Activated CD8-positive, alpha-beta T cell treated with anti-CD3 and anti-CD28 coated beads, Interleukin-2, amount 10 ng/mL, durations not matched to agents 7 days and 5 days (primary cell): ENCODE measurements around the gene MND1. TPM values are rescaled to one million over a fixed set of nuclear protein-coding genes. Genes with fewer than 3 reads are reported as not detected.
"Not testable (repeated sequence)": the region's sequence is repeated elsewhere in the genome, so short reads cannot be mapped to it uniquely, and the experiment has no call there.

Experiments
- ATAC-seq: fragments of 150-1000 bp; cut with Tn5 transposase; one replicate; pipeline ENCODE4 v1.10.0; 2021; ENCODE audit warnings: moderate library complexity
- CTCF ChIA-PET: fragments of 350-600 bp; sonication (Branson Sonifier 250); formaldehyde crosslinking; loops from one replicate; lab custom pipeline; 2021; ENCODE audit warnings: antibody characterized with exemption; lab: Charles Lee
- POLR2A ChIA-PET: fragments of 350-600 bp; sonication (Branson Sonifier 250); formaldehyde crosslinking; loops from one replicate; lab custom pipeline; 2021; ENCODE audit warnings: antibody characterized with exemption; lab: Charles Lee
- DNase-seq: peaks from one replicate; pipeline ENCODE4 v3.0.0-alpha.2; 2020
- H3K27ac Mint-ChIP-seq: one replicate; pipeline ENCODE4 v1.8.0; 2021; ENCODE audit warnings: mild to moderate bottlenecking, mixed read lengths
- H3K27me3 Mint-ChIP-seq: one replicate; pipeline ENCODE4 v1.8.0; 2021; ENCODE audit warnings: low read depth, mixed read lengths
- H3K36me3 Mint-ChIP-seq: one replicate; pipeline ENCODE4 v1.8.0; 2021; ENCODE audit warnings: low read depth, mixed read lengths
- H3K4me1 Mint-ChIP-seq: one replicate; pipeline ENCODE4 v1.8.0; 2021; ENCODE audit warnings: low read depth, mixed read lengths
- H3K4me3 Mint-ChIP-seq: one replicate; pipeline ENCODE4 v1.8.0; 2021; ENCODE audit warnings: mild to moderate bottlenecking, mixed read lengths
- H3K9me3 Mint-ChIP-seq: one replicate; pipeline ENCODE4 v1.8.0; 2022; ENCODE audit warnings: mixed read lengths; ENCODE audit not compliant: insufficient read depth
- total RNA-seq, 2 experiments: library from RNA; stranded (reverse); gene quantifications; one replicate each; pipeline ENCODE4 v1.2.3, GENCODE V29; 2021

Gene MND1
- total RNA-seq, 2 experiments from 2014 or later = 37.4 to 38.3 TPM

- H3K27ac Mint-ChIP-seq = peak overlapping the region; percentile 13
Measured at GRCh38 chr4:153440475-153440874, 96.0 kb downstream of the MND1 start.

DNA sequence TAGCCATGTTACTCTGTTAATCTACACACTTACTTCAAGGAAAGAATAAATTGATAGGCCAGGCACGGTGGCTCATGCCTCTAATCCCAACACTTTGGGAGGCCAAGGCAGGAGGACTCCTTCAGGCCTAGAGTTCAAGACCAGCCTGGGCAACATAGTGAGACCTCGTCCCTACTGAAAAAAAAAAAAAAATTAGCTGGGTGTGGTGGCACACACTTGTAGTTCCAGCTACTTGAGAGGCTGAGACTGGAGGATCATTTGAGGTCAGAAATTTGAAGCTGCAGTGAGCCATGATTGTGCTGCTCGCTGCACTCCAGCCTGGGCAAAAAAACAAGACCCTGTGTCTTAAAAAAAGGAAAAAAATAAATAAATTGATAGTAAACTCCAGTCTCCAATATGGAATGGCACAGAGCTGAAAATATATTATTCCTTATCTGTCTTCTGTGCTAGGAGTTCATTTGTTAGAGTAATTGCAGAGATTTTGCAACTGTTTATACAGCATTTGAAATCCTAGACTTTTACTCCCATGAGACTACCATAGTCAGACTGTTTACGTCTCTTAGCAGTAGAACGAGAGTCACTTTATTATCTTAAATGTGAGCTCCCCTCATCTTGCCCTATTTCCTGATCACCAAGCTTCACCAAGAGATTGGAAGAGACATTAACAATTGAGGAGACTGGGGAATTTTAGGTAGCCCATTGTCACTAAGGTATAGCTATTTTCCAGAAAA is 102.9 kb downstream of the MND1 start:
- ATAC-seq = no peak
- Mint-ChIP-seq H3K4me3 (no peak overlapping the region), H3K36me3 (no peaks in the 10 kb centered on the region), H3K27me3 (no peaks in the 10 kb centered on the region), H3K27ac (no peak overlapping the region), H3K4me1 (peaks cover 36% of the 10 kb centered on the region), H3K9me3 (no peaks in the 10 kb centered on the region)
- POLR2A ChIA-PET = interaction anchor here (0.6 to 1.3 kb wide), 2 partner anchors 18 to 78 kb away, joined by 3 read pairs; no protein-coding TSS in a partner anchor
- DNase-seq = no peak
- CTCF ChIA-PET = interaction anchor here (0.6 to 5.4 kb wide), 7 partner anchors 8 to 127 kb away, joined by 3 to 41 read pairs (median 3); partner anchors contain the start of gene TMEM131L

More at GRCh38 chr4:153440475-153440874, 96.0 kb downstream of the MND1 start:
- no peak for DNase-seq
- POLR2A ChIA-PET = no interaction called here
- Mint-ChIP-seq H3K27me3 (no peaks in the 10 kb centered on the region), H3K4me1 (peaks cover 53% of the 10 kb centered on the region), H3K36me3 (peaks cover 7% of the 10 kb centered on the region), H3K4me3 (no peak overlapping the region), H3K9me3 (no peaks in the 10 kb centered on the region)
- CTCF ChIA-PET = no interaction called here
- no peak for ATAC-seq

DNA sequence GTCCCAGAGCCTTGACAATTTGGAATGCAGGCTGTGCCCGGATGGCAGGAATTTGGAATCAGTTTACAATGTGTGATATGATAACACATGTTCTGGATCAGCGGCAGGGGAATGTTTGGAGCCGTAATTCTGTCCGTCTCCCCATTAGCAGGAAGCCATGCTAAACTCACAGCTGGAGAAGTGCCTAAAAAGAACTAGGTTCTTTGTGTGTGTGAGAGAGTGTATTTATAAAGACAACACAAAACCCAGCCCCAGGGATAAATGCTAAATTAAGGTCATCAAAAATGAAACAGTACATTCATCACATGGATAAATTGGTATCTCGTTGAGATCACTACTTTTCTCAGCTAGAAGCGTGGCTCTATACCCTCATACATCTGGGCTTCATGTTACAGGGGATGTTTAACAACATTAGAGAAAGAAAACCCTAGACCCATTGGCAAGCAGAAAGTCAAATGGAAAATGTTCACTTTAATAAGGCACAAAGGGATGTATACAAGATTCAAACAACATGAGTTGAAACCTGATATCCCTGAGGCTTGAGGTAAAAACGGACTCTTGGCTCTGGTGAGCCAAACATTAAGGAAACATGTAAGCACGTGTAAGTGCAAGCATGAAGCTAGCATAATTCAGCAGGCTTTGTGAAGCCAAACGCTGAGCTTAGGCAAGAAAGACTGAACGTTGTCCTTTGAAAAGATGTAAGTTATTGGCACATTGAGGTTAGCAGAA is 103.7 kb downstream of the MND1 start:
- ChIA-PET POLR2A (interaction anchor here (1.3 kb wide), 1 partner anchor 17 kb away, joined by 3 read pairs; no protein-coding TSS in a partner anchor), CTCF (interaction anchor here (0.6 to 5.4 kb wide), 4 partner anchors 14 to 126 kb away, joined by 3 to 41 read pairs (median 3); partner anchors contain the start of gene TMEM131L)
- no peak overlapping the region for H3K27ac Mint-ChIP-seq
- H3K27me3 Mint-ChIP-seq = no peaks in the 10 kb centered on the region
- ATAC-seq (no peak), DNase-seq (no peak)
- H3K4me3 Mint-ChIP-seq = no peak overlapping the region
- H3K36me3 Mint-ChIP-seq = no peaks in the 10 kb centered on the region
- H3K4me1 Mint-ChIP-seq = peaks cover 38% of the 10 kb centered on the region
- no peaks in the 10 kb centered on the region for H3K9me3 Mint-ChIP-seq

GRCh38 chr4:153449338-153449737 is 104.8 kb downstream of the MND1 start:
- no peaks in the 10 kb centered on the region for H3K36me3 Mint-ChIP-seq
- POLR2A ChIA-PET = interaction anchor here (1.7 kb wide), 1 partner anchor 16 kb away, joined by 8 read pairs; the partner anchor contains the start of gene TMEM131L
- H3K27me3 Mint-ChIP-seq = no peaks in the 10 kb centered on the region

GRCh38 chr4:153450544-153450917 is 106.0 kb downstream of the MND1 start:
- peaks cover 45% of the 10 kb centered on the region for H3K4me1 Mint-ChIP-seq
- peak overlapping the region; percentile 87 for H3K27ac Mint-ChIP-seq
- no peaks in the 10 kb centered on the region for H3K9me3 Mint-ChIP-seq
- H3K27me3 Mint-ChIP-seq = no peaks in the 10 kb centered on the region
- H3K36me3 Mint-ChIP-seq = no peaks in the 10 kb centered on the region
- peak overlapping the region; percentile 69 for H3K4me3 Mint-ChIP-seq
- DNase-seq (peak; percentile 59), ATAC-seq (peak; percentile 86)
- CTCF ChIA-PET = interaction anchor here (1.3 to 5.4 kb wide), 2 partner anchors 16 to 18 kb away, joined by 3 to 41 read pairs; partner anchors contain the start of gene TMEM131L
- POLR2A ChIA-PET = interaction anchor here (1.7 kb wide), 1 partner anchor 15 kb away, joined by 8 read pairs; the partner anchor contains the start of gene TMEM131L

More at GRCh38 chr4:153449338-153449737, 104.8 kb downstream of the MND1 start:
- Mint-ChIP-seq H3K9me3 (no peaks in the 10 kb centered on the region), H3K4me3 (no peak overlapping the region), H3K27ac (peak overlapping the region; percentile 87), H3K4me1 (peaks cover 45% of the 10 kb centered on the region)
- ATAC-seq = no peak
- CTCF ChIA-PET = interaction anchor here (1.3 to 5.4 kb wide), 3 partner anchors 15 to 17 kb away, joined by 3 to 41 read pairs (median 3); partner anchors contain the start of gene TMEM131L
- DNase-seq = no peak

DNA sequence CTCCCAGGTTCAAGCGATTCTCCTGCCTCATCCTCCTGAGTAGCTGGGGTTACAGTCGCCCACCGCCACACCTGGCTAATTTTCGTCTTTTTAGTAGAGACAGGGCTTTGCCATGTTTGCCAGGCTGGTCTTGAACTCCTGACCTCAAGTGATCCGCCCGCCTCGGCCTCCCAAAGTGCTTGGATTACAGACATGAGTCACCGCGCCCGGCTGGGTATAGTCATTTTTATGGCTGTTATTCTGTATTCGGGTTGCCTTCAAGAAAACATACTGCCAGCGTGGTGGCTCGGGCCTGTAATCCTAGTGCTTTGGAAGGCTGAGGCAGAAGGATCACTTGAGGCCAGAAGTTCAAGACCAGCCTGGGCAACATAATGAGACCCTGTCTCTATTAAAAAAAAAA is 106.7 kb downstream of the MND1 start:
- not testable (repeated sequence) for H3K4me3 Mint-ChIP-seq, H3K36me3 Mint-ChIP-seq, ATAC-seq, H3K9me3 Mint-ChIP-seq, H3K27me3 Mint-ChIP-seq, H3K27ac Mint-ChIP-seq, DNase-seq
- POLR2A ChIA-PET = interaction anchor here (0.8 to 1.6 kb wide), 2 partner anchors 15 to 25 kb away, joined by 3 to 4 read pairs; partner anchors contain the start of gene TMEM131L
- H3K4me1 Mint-ChIP-seq = peaks cover 45% of the 10 kb centered on the region
- CTCF ChIA-PET = interaction anchor here (0.8 to 1.4 kb wide), 4 partner anchors 10 to 85 kb away, joined by 3 to 7 read pairs (median 3); partner anchors contain the start of gene TMEM131L

- POLR2A ChIA-PET = interaction anchor here (0.5 to 1.6 kb wide), 3 partner anchors 14 to 54 kb away, joined by 3 to 4 read pairs (median 3); partner anchors contain the start of gene TMEM131L
- no peak for ATAC-seq
- H3K27ac Mint-ChIP-seq = peak overlapping the region; percentile 23
Measured at GRCh38 chr4:153451911-153452657, 107.6 kb downstream of the MND1 start.

DNA sequence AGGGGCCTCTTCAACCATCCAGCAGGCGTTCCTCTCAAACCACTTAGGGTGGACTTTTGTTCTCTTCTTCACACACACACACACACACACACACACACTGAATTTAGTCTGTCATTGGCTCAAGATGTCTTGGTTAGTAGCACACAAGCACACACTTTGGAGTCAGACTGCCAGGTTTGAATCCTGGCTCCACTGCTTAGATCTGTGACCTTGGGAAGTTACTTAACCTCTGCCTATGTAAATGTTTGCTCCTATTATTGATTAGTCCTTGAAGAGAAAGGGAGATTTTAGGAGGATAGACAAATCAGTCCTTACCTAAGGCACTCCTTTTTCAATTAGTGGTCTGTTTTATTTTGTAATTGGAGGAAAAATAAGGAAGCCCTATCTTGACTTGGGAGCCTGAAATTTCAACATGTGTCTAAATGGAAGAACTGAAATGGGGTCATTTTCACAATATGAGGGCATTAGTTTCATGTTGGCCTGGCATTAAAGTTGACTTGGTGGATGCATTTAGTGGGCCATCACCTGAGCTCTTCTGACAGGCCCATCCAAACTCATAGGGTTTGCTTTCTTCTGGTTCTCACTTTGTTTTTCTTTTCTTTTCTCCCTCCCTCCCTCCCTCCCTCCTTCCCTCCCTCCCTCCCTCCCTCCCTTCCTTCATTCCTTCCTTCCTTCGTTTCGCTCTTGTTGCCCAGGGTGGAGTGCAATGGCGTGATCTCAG is 108.3 kb downstream of the MND1 start:
- Mint-ChIP-seq H3K27ac (peak overlapping the region; percentile 0), H3K36me3 (no peaks in the 10 kb centered on the region), H3K4me3 (no peak overlapping the region), H3K27me3 (no peaks in the 10 kb centered on the region), H3K4me1 (peaks cover 45% of the 10 kb centered on the region), H3K9me3 (no peaks in the 10 kb centered on the region)
- no peak for DNase-seq
- ATAC-seq = no peak
- POLR2A ChIA-PET = interaction anchor here (0.9 to 1.6 kb wide), 2 partner anchors 13 to 71 kb away, joined by 3 to 4 read pairs; partner anchors contain the start of gene TMEM131L
- CTCF ChIA-PET = interaction anchor here (0.8 to 4.2 kb wide), 3 partner anchors 13 to 19 kb away, joined by 3 to 21 read pairs (median 7); partner anchors contain the start of gene TMEM131L

More at GRCh38 chr4:153451911-153452657, 107.6 kb downstream of the MND1 start:
- Mint-ChIP-seq H3K4me3 (no peak overlapping the region), H3K36me3 (no peaks in the 10 kb centered on the region), H3K4me1 (peaks cover 45% of the 10 kb centered on the region), H3K9me3 (no peaks in the 10 kb centered on the region), H3K27me3 (no peaks in the 10 kb centered on the region)
- no peak for DNase-seq
- CTCF ChIA-PET = interaction anchor here (0.8 to 1.4 kb wide), 5 partner anchors 9 to 84 kb away, joined by 3 to 7 read pairs (median 3); partner anchors contain the start of gene TMEM131L

GRCh38 chr4:153453402-153453801 is 108.9 kb downstream of the MND1 start:
- ChIA-PET CTCF (interaction anchor here (1.6 to 4.2 kb wide), 2 partner anchors 13 to 21 kb away, joined by 8 to 21 read pairs; partner anchors contain the start of gene TMEM131L), POLR2A (interaction anchor here (0.9 to 3.0 kb wide), 2 partner anchors 13 to 70 kb away, joined by 3 to 13 read pairs; partner anchors contain the start of gene TMEM131L)
- ATAC-seq (no peak), DNase-seq (no peak)
- H3K27ac Mint-ChIP-seq = no peak overlapping the region
- H3K27me3 Mint-ChIP-seq = no peaks in the 10 kb centered on the region
- H3K4me1 Mint-ChIP-seq = peaks cover 41% of the 10 kb centered on the region
- H3K9me3 Mint-ChIP-seq = no peaks in the 10 kb centered on the region
- H3K36me3 Mint-ChIP-seq = no peaks in the 10 kb centered on the region
- no peak overlapping the region for H3K4me3 Mint-ChIP-seq

GRCh38 chr4:153458969-153459368 is 114.5 kb downstream of the MND1 start:
- ChIA-PET CTCF (interaction anchor here (1.3 kb wide), 1 partner anchor 27 kb away, joined by 3 read pairs; no protein-coding TSS in a partner anchor), POLR2A (interaction anchor here (0.7 kb wide), 1 partner anchor 25 kb away, joined by 3 read pairs; no protein-coding TSS in a partner anchor)
- no peak for DNase-seq
- no peaks in the 10 kb centered on the region for H3K36me3 Mint-ChIP-seq
- H3K4me1 Mint-ChIP-seq = peaks cover 7% of the 10 kb centered on the region
- H3K4me3 Mint-ChIP-seq = no peak overlapping the region
- ATAC-seq = no peak
- no peaks in the 10 kb centered on the region for H3K27me3 Mint-ChIP-seq
- H3K9me3 Mint-ChIP-seq = no peaks in the 10 kb centered on the region
- H3K27ac Mint-ChIP-seq = no peak overlapping the region
